Measurements from ENCODE around the gene EXOSC2. TPM values are rescaled to one million over a fixed set of nuclear protein-coding genes. Genes with fewer than 3 reads are reported as not detected.

EXOSC2 gene
- total and polyA plus RNA-seq, 2 experiments from 2014 or later = 37.6 to 77.7 TPM

DNA sequence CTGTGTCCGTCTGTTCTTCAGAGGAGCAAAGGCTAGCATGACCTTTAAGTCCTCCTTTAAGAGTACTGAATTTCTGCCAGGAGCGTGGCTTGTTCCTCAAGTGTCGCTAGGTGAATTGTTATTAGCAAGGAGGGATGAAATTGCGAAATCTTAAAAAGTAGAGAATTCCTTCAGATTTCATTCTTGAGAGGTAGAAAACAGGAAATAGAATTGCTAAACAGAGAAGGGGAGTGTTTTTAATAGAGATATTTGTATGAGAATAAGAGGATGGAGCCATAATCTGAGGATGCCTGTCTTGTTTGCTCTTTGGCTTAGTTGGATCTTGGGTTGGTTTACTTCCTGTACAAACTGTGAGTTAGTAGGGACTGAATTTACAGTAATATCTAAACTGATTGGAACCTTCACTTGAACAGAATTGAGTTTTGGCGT, 39.2 kb downstream of the EXOSC2 start (continued):
- no peak for TF ChIP-seq JUNB (IDR thresholded peaks at IDR 0.05; ENCODE audit: unreplicated experiment)
- TF ChIP-seq, protein P1, sequence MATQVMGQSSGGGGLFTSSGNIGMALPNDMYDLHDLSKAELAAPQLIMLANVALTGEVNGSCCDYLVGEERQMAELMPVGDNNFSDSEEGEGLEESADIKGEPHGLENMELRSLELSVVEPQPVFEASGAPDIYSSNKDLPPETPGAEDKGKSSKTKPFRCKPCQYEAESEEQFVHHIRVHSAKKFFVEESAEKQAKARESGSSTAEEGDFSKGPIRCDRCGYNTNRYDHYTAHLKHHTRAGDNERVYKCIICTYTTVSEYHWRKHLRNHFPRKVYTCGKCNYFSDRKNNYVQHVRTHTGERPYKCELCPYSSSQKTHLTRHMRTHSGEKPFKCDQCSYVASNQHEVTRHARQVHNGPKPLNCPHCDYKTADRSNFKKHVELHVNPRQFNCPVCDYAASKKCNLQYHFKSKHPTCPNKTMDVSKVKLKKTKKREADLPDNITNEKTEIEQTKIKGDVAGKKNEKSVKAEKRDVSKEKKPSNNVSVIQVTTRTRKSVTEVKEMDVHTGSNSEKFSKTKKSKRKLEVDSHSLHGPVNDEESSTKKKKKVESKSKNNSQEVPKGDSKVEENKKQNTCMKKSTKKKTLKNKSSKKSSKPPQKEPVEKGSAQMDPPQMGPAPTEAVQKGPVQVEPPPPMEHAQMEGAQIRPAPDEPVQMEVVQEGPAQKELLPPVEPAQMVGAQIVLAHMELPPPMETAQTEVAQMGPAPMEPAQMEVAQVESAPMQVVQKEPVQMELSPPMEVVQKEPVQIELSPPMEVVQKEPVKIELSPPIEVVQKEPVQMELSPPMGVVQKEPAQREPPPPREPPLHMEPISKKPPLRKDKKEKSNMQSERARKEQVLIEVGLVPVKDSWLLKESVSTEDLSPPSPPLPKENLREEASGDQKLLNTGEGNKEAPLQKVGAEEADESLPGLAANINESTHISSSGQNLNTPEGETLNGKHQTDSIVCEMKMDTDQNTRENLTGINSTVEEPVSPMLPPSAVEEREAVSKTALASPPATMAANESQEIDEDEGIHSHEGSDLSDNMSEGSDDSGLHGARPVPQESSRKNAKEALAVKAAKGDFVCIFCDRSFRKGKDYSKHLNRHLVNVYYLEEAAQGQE (IDR thresholded peaks at IDR 0.05; ENCODE audit: unreplicated experiment) = no peak
- no peak for TF ChIP-seq STAT1 (IDR thresholded peaks at IDR 0.05; ENCODE audit: unreplicated experiment)

DNA sequence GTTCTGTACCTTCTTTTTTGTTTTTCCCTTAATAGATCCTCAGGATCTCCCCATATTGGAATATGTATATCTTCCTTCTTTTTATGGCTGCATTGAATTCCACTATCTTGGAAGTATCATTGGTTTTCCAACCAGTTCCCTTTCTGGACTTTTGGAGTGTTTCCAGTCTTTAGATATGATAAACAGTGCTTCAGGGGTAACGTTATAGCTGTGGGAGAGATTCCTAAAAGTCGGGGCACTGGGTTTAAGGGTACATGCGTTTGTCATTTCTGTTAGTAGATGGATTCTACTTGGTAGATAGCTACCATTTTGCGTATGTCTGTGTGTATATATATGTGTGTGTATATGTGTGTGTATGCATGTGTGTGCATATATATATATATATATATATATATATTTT, 42.0 kb downstream of the EXOSC2 start:
- Histone ChIP-seq H3K9me2 (ENCODE audit: insufficient read depth) (no peaks in the 10 kb centered on the region), H3K27ac (ENCODE audit: low read depth) (no peak overlapping the region), H3K79me2 (replicated peaks; ENCODE audit: insufficient read depth) (peaks cover 91% of the 10 kb centered on the region), H2AFZ (no peak overlapping the region), H3K36me3 (ENCODE audit: insufficient read depth) (no peaks in the 10 kb centered on the region), H3F3A (replicated peaks; ENCODE audit: low read depth) (no peaks in the 10 kb centered on the region), H4K20me1 (replicated peaks; ENCODE audit: insufficient read depth) (peaks cover 6% of the 10 kb centered on the region), H3K4me3 (no peak overlapping the region), H3K27me3 (ENCODE audit: insufficient read depth) (no peaks in the 10 kb centered on the region), H3K4me1 (ENCODE audit: insufficient read depth) (peaks cover 18% of the 10 kb centered on the region; the same call in 1 of the 2 replicates), H3K4me2 (no peak overlapping the region)
- no peaks in the 10 kb centered on the region for H3K9me3 Mint-ChIP-seq
- no peak overlapping the region for H3K4me3 Mint-ChIP-seq
- ATAC-seq = no peak
- no peak overlapping the region for H3K27ac Mint-ChIP-seq
- no peak for TF ChIP-seq ETS1 (IDR thresholded peaks at IDR 0.05)
- TF ChIP-seq JUNB (IDR thresholded peaks at IDR 0.05; ENCODE audit: unreplicated experiment) = no peak
- no peak for TF ChIP-seq ZNF331 (CRISPR knock-in tag; IDR thresholded peaks at IDR 0.05; ENCODE audit: low read depth)
- TF ChIP-seq EZH2phosphoT487 (IDR thresholded peaks at IDR 0.05; ENCODE audit: unreplicated experiment) = no peak
- no peak for TF ChIP-seq POLR2AphosphoS5 (IDR thresholded peaks at IDR 0.05; ENCODE audit: low read depth)
- TF ChIP-seq, protein P1 (IDR thresholded peaks at IDR 0.05; ENCODE audit: unreplicated experiment) = no peak
- TF ChIP-seq CREB1 (CRISPR knock-in tag; IDR thresholded peaks at IDR 0.05; ENCODE audit: low read depth) = no peak
- TF ChIP-seq NANOG (IDR thresholded peaks at IDR 0.05; ENCODE audit: borderline replicate concordance) = no peak
- TF ChIP-seq, protein P2, sequence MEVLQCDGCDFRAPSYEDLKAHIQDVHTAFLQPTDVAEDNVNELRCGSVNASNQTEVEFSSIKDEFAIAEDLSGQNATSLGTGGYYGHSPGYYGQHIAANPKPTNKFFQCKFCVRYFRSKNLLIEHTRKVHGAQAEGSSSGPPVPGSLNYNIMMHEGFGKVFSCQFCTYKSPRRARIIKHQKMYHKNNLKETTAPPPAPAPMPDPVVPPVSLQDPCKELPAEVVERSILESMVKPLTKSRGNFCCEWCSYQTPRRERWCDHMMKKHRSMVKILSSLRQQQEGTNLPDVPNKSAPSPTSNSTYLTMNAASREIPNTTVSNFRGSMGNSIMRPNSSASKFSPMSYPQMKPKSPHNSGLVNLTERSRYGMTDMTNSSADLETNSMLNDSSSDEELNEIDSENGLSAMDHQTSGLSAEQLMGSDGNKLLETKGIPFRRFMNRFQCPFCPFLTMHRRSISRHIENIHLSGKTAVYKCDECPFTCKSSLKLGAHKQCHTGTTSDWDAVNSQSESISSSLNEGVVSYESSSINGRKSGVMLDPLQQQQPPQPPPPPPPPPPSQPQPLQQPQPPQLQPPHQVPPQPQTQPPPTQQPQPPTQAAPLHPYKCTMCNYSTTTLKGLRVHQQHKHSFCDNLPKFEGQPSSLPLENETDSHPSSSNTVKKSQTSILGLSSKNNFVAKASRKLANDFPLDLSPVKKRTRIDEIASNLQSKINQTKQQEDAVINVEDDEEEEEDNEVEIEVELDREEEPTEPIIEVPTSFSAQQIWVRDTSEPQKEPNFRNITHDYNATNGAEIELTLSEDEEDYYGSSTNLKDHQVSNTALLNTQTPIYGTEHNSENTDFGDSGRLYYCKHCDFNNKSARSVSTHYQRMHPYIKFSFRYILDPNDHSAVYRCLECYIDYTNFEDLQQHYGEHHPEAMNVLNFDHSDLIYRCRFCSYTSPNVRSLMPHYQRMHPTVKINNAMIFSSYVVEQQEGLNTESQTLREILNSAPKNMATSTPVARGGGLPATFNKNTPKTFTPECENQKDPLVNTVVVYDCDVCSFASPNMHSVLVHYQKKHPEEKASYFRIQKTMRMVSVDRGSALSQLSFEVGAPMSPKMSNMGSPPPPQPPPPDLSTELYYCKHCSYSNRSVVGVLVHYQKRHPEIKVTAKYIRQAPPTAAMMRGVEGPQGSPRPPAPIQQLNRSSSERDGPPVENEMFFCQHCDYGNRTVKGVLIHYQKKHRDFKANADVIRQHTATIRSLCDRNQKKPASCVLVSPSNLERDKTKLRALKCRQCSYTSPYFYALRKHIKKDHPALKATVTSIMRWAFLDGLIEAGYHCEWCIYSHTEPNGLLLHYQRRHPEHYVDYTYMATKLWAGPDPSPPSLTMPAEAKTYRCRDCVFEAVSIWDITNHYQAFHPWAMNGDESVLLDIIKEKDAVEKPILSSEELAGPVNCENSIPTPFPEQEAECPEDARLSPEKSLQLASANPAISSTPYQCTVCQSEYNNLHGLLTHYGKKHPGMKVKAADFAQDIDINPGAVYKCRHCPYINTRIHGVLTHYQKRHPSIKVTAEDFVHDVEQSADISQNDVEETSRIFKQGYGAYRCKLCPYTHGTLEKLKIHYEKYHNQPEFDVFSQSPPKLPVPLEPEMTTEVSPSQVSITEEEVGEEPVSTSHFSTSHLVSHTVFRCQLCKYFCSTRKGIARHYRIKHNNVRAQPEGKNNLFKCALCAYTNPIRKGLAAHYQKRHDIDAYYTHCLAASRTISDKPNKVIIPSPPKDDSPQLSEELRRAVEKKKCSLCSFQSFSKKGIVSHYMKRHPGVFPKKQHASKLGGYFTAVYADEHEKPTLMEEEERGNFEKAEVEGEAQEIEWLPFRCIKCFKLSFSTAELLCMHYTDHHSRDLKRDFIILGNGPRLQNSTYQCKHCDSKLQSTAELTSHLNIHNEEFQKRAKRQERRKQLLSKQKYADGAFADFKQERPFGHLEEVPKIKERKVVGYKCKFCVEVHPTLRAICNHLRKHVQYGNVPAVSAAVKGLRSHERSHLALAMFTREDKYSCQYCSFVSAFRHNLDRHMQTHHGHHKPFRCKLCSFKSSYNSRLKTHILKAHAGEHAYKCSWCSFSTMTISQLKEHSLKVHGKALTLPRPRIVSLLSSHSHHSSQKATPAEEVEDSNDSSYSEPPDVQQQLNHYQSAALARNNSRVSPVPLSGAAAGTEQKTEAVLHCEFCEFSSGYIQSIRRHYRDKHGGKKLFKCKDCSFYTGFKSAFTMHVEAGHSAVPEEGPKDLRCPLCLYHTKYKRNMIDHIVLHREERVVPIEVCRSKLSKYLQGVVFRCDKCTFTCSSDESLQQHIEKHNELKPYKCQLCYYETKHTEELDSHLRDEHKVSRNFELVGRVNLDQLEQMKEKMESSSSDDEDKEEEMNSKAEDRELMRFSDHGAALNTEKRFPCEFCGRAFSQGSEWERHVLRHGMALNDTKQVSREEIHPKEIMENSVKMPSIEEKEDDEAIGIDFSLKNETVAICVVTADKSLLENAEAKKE (CRISPR knock-in tag; IDR thresholded peaks at IDR 0.05) = no peak
- no peak for TF ChIP-seq STAT1 (IDR thresholded peaks at IDR 0.05; ENCODE audit: unreplicated experiment)
- H3K36me3 Mint-ChIP-seq (ENCODE audit: low read depth) = 0 out of 3 replicates have a peak, but pooled peaks cover 6% of the 10 kb centered on the region
- DNase-seq (ENCODE audit: low spot score) = no peak
- H3K27me3 Mint-ChIP-seq (ENCODE audit: insufficient read depth, low read depth, poor library complexity) = peaks cover 2% of the 10 kb centered on the region
- peaks cover 14% of the 10 kb centered on the region; the same call in 2 of the 3 replicates for H3K4me1 Mint-ChIP-seq

Data from GM23338 (cell line).